ENCODE measurements around the gene NTHL1. TPM values are rescaled to one million over a fixed set of nuclear protein-coding genes. Genes with fewer than 3 reads are reported as not detected.
A peak's percentile ranks its signal among the peaks of the same experiment; 100 is the strongest.

Gene NTHL1
- total and polyA plus RNA-seq, 2 of the 4 experiments (the other 2 are of a cell fraction) = 22.8 to 28.0 TPM

DNA sequence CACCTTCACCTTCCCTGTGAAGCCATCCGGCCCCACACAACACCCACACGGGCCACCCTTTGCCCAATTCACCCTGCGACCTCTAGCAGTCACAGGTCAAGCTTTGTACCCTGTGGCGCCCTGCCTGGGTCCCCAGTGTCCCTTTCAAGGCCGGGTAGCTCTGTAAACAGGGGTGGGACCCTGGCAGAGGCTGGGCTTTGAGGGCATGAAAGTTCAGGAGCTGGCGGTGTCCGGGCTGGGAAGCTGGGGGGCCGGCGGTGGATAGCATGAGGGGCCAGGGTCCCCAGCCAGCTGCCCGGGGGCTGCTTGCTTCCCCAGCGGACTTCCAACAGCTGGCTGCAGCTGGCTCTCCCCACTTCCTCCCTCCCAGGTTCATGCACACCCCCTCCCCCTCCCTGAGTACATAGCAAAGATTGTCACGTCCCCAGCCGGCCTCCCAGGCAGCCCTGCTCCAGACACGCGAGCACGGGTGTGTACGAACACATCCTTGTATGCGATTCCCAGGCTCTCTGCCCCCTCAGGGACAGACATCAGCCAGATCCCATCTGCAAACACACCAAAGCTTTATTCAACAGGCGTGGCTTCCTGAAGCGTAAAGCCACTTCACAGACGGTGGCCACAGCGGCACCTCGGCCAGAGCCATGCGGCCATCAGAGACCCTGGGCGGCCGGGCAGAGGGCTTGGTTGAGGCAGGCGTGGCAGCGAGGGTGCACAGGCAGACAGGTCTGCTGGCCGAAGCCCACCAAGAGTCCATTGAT lies 8.2 kb downstream of the NTHL1 start (continued):
- TF ChIP-seq RCOR1 (IDR thresholded peaks at IDR 0.05; ENCODE audit: insufficient replicate concordance, low read length) (peak; percentile 50), RAD21 (IDR thresholded peaks at IDR 0.05; ENCODE audit: low read length) (0 out of 2 replicates have a peak, but pooled peaks have one; percentile 4), POLR2A (IDR thresholded peaks at IDR 0.05; ENCODE audit: low read depth, low read length) (peak; percentile 33; the same call in 1 of the 2 replicates), MAFK (IDR thresholded peaks at IDR 0.05; ENCODE audit: low read depth, low read length) (no peak), CEBPB (IDR thresholded peaks at IDR 0.05; ENCODE audit: low read depth, low read length) (no peak)
- TF ChIP-seq, protein P1, sequence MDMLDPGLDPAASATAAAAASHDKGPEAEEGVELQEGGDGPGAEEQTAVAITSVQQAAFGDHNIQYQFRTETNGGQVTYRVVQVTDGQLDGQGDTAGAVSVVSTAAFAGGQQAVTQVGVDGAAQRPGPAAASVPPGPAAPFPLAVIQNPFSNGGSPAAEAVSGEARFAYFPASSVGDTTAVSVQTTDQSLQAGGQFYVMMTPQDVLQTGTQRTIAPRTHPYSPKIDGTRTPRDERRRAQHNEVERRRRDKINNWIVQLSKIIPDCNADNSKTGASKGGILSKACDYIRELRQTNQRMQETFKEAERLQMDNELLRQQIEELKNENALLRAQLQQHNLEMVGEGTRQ (IDR thresholded peaks at IDR 0.05; ENCODE audit: low read depth, low read length) = no peak
